GDM1 (cell line): Measurements from ENCODE around the gene CD19.
"Not testable (repeated sequence)": the region's sequence is repeated elsewhere in the genome, so short reads cannot be mapped to it uniquely, and the experiment has no call there.

Experiments used
- DNase-seq: peaks from one replicate; lab custom pipeline; 2025; lab: John Stamatoyannopoulos, UW

Gene CD19

GRCh38 chr16:28910086-28911031, 21.4 kb upstream of the CD19 start:
- no peak for DNase-seq

GRCh38 chr16:28912558-28912957, 19.2 kb upstream of the CD19 start:
- no peak for DNase-seq

- no peak for DNase-seq
Measured at GRCh38 chr16:28913946-28914724, 17.6 kb upstream of the CD19 start.

GRCh38 chr16:28915181-28915580, 16.6 kb upstream of the CD19 start:
- no peak for DNase-seq

- DNase-seq: no peak
Measured at GRCh38 chr16:28917095-28917494, 14.7 kb upstream of the CD19 start.

- DNase-seq: no peak
Measured at GRCh38 chr16:28918698-28919097, 13.1 kb upstream of the CD19 start.

- no peak for DNase-seq
Measured at GRCh38 chr16:28923231-28923587, 8.6 kb upstream of the CD19 start.

GRCh38 chr16:28923652-28924398, 7.9 kb upstream of the CD19 start:
- DNase-seq: no peak

GRCh38 chr16:28924399-28924761, 7.4 kb upstream of the CD19 start:
- DNase-seq: no peak

- peak; percentile 82 for DNase-seq
Measured at GRCh38 chr16:28924762-28925385, 6.9 kb upstream of the CD19 start, which contains the start of gene RABEP2. Gene RABEP2 (minus strand): TSS chr16:28925238. CDS start chr16:28925163, 75 bp downstream.

- peak; percentile 83 for DNase-seq
Measured at GRCh38 chr16:28925386-28926228, 6.2 kb upstream of the CD19 start.

- DNase-seq: not testable (repeated sequence)
Measured at GRCh38 chr16:28926284-28926683, 5.5 kb upstream of the CD19 start.

GRCh38 chr16:28927815-28928214, 4.0 kb upstream of the CD19 start:
- no peak for DNase-seq

GRCh38 chr16:28930203-28930602, 1.6 kb upstream of the CD19 start:
- no peak for DNase-seq

- DNase-seq: peak; percentile 21
Measured at GRCh38 chr16:28930652-28931051, 1.1 kb upstream of the CD19 start.

- DNase-seq: no peak
Measured at GRCh38 chr16:28932339-28933141, 769 bp downstream of the CD19 start.

GRCh38 chr16:28933171-28933570, 1.4 kb downstream of the CD19 start:
- no peak for DNase-seq

GRCh38 chr16:28935346-28935745, 3.6 kb downstream of the CD19 start:
- DNase-seq: no peak

GRCh38 chr16:28935924-28936783, 4.4 kb downstream of the CD19 start:
- DNase-seq: peak; percentile 78
